ENCODE data around the gene PHKG1.
"Not testable (repeated sequence)": the region's sequence is repeated elsewhere in the genome, so short reads cannot be mapped to it uniquely, and the experiment has no call there.

Gene PHKG1

DNA sequence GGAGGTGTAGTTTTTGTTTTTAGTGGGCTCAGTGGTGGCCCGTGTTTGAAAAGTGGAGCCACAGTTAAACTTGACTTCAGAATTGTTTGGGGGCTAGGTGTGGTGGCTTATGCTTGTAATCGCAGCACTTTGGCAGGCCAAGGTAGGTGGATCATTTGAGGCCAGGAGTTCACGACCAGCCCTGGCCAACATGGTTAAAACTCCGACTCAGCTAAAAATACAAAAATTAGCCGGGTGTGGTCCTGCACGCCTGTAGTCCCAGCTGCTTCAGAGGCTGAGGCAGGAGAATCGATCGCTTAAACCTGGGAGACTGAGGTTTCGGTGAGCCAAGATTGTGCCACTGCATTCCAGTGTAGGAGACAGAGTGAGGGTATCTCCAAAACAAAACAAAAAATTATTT lies 39.4 kb downstream of the PHKG1 start:
- TF ChIP-seq, protein P1, sequence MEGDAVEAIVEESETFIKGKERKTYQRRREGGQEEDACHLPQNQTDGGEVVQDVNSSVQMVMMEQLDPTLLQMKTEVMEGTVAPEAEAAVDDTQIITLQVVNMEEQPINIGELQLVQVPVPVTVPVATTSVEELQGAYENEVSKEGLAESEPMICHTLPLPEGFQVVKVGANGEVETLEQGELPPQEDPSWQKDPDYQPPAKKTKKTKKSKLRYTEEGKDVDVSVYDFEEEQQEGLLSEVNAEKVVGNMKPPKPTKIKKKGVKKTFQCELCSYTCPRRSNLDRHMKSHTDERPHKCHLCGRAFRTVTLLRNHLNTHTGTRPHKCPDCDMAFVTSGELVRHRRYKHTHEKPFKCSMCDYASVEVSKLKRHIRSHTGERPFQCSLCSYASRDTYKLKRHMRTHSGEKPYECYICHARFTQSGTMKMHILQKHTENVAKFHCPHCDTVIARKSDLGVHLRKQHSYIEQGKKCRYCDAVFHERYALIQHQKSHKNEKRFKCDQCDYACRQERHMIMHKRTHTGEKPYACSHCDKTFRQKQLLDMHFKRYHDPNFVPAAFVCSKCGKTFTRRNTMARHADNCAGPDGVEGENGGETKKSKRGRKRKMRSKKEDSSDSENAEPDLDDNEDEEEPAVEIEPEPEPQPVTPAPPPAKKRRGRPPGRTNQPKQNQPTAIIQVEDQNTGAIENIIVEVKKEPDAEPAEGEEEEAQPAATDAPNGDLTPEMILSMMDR (IDR thresholded peaks at IDR 0.05; ENCODE audit: low read depth, low read length): no peak
- H3K9me3 ChIP-seq: no peaks in the 10 kb centered on the region
- no peak for DNase-seq
- H3K27me3 ChIP-seq: no peaks in the 10 kb centered on the region
- H3K4me3 ChIP-seq (ENCODE audit: low read depth, low read length): peak overlapping the region; percentile 82
- H3K4me1 ChIP-seq: no peaks in the 10 kb centered on the region
- H3K36me3 ChIP-seq: peaks cover 60% of the 10 kb centered on the region

DNA sequence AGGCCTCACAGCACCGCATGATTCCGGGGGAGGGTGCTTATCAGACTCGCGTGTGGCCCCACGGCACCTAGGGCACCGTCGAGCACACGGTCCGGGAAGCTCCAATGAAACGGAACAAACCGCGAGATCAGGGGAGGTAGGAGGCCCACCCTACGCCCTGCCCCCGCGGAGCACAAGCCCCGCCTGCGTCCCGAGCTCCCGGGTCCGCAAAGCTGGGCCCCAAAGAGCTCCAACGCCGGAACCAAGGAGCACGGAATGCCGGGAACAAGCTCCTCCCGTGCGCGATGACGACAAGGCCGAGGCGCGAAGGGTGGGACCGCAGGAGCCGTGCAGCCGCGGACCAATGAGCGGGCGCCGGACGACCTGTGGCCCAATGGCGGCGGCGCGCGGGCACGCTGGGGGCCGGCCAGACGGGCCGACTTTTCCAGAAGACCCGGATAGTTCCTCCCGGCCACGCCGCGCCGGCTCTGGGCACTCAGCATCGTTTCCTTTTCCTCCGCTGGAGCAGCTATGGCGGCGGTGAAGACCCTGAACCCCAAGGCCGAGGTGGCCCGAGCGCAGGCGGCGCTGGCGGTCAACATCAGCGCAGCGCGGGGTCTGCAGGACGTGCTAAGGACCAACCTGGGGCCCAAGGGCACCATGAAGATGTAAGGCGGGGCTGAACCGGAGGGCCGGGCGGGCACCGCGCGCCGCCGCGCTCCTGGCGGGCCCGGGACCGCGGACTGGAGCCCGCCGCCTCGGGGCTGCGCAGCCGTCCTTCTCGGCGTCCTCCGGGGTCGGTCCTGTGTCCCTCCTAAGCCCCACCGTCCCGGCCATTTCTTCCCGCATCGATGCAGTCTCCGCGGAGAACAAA lies 41.2 kb downstream of the PHKG1 start, which contains the start of the genes CCT6A and PSPH:
Gene CCT6A, plus strand, starts transcription at position 427 of the 853 bp plus-strand sequence. Its CDS starts 84 bp downstream, at position 511.
Gene PSPH, minus strand, starts transcription at position 106 of the 853 bp plus-strand sequence. CDS start 30,232 bp downstream, outside the sequence.
- H3K4me3 ChIP-seq (ENCODE audit: low read depth, low read length): peak within 1 kb of the TSS; percentile 89
- DNase-seq: peak; percentile 98
- no peaks in the 10 kb centered on the region for H3K9me3 ChIP-seq
- no peaks in the 10 kb centered on the region for H3K4me1 ChIP-seq
- H3K36me3 ChIP-seq: peaks cover 45% of the 10 kb centered on the region
- H3K27me3 ChIP-seq: no peaks in the 10 kb centered on the region
- TF ChIP-seq, protein P1 (IDR thresholded peaks at IDR 0.05; ENCODE audit: low read depth, low read length): no peak

GRCh38 chr7:56051053-56051338 lies 41.8 kb downstream of the PHKG1 start:
- Histone ChIP-seq H3K36me3 (peaks cover 41% of the 10 kb centered on the region), H3K4me3 (ENCODE audit: low read depth, low read length) (peak overlapping the region; percentile 89), H3K4me1 (no peaks in the 10 kb centered on the region), H3K27me3 (no peaks in the 10 kb centered on the region), H3K9me3 (no peaks in the 10 kb centered on the region)
- DNase-seq: no peak
- TF ChIP-seq, protein P1 (IDR thresholded peaks at IDR 0.05; ENCODE audit: low read depth, low read length): no peak

- not testable (repeated sequence) for H3K9me3 ChIP-seq; H3K4me1 ChIP-seq; H3K4me3 ChIP-seq (ENCODE audit: low read depth, low read length); H3K27me3 ChIP-seq
- DNase-seq: peak; percentile 63
- peaks cover 18% of the 10 kb centered on the region for H3K36me3 ChIP-seq
Measured at GRCh38 chr7:56048763-56049162, 44.0 kb downstream of the PHKG1 start.

DNA sequence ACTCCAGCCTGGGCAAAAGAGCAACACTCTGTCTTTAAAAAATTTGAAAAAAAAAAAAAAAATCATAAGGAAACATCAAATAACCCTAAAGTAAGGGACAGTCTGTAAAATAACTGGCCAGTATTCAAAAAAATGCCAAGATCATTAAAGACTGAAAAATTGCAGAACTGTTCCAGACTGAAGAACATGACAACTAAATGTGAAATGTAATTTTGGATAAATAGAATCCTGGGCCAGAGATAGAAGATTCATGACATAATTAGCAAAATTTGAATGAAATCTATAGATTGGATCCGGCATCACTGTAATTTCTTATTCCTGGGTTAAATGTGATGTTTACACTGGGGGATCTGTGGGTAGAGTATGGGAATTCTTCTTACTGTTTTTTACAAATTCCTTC lies 44.5 kb downstream of the PHKG1 start:
- H3K4me3 ChIP-seq (ENCODE audit: low read depth, low read length): no peak overlapping the region
- no peaks in the 10 kb centered on the region for H3K9me3 ChIP-seq
- no peaks in the 10 kb centered on the region for H3K4me1 ChIP-seq
- H3K36me3 ChIP-seq: peaks cover 13% of the 10 kb centered on the region
- TF ChIP-seq, protein P1 (IDR thresholded peaks at IDR 0.05; ENCODE audit: low read depth, low read length): no peak
- no peaks in the 10 kb centered on the region for H3K27me3 ChIP-seq
- no peak for DNase-seq

- H3K27me3 ChIP-seq; H3K4me1 ChIP-seq; DNase-seq; H3K36me3 ChIP-seq; H3K9me3 ChIP-seq; H3K4me3 ChIP-seq (ENCODE audit: low read depth, low read length): not testable (repeated sequence)
Measured at GRCh38 chr7:56047446-56048116, 45.2 kb downstream of the PHKG1 start.

Data from BE2C (cell line).